ENCODE data around the gene GPR84.
A peak's percentile ranks its signal among the peaks of the same experiment; 100 is the strongest.

Gene GPR84

DNA sequence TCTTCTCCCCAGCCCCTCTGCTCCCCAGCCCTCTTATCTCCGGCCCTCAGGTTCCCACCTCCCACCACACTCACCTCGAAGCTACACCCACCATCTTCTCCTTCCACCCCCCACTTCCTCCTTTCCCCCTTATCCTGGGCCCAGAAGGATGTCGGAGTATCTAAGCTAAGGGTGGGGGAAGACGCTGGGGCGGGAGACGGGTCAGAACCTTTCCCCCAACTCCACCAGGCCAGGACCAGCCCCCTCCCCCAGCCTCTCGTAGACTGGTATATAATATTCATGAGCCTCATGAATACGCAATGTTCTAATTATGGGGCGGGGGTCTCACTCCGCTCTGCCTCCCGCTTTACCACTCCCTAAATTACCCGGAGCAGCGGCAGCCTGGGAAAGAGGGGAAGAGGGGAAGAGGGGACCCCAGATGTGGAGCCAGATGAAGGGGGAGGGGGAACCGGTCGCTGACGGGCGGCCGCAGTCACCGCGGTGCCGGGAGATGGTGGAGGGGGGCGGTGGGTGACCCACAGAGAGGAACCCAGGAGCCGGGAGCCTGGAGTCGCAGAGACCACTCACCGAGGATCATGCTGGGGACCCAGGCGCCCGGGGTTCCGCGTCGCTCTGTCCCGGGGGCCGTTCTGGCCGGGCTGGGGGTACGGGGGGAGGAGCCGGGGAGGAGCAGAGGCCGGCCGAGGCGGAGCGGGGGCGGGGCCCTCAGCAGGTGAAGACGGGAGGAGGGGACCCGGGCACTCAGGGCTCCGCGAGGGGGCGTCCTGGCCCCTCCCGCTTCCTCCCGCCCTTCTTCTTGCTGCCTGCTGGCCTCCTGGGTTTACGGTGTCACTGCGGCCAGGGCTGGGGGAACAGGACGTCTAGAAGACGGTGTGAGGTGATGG, 26.6 kb upstream of the GPR84 start:
- DNase-seq, result no peak

DNA sequence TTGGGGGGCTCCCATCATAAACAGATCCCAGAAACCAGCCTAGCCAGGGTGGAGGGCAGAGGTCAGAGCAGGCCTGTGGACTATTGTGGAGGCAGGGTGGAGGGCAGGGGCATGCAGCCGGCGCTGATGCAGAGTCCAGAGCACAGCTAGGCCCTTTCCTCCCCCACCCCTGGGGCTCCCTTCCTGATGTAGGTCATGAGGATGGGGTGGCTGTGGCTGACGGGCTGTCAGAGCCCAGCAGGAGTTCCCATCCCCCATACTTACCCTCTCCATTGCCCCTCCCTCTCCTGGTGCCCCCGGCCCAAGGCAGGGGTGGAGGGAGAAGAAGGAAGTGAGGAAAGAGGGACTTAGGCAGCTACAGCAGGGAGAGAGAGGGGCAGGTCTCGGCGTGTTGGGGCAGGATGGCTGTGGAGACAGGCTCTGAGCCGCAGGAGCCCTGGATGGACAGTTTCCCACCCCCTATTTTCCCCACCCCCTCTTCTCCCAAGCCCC, 25.9 kb upstream of the GPR84 start:
- no peak for DNase-seq

DNA sequence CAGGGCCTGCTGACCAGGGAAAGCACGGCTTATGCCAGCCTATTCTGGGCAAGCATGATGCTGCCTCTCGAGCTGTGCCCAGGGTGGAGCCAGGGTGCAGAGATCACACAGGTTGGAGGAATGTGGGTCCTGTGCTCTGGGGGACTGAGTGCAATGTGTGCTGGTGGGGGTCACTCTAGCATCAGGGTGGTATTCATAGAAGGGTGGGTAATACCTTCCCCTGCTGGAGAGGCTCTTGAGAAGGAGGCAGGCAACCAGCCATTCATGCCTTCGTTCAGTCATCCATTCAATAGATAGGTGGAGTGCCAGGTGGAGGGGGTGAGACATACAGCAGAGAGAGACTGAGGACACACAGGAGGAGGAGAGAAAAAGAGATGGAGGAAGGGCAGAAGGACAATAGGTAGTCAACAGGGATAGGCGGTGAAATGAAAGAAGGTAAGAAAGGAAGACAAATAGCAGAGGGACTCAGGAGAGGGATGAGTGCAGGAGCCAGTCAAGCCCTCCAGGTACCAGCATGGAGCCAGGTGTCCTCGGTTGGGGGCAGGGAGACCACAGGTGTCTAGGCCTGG, 25.4 kb upstream of the GPR84 start:
- no peak for DNase-seq

DNA sequence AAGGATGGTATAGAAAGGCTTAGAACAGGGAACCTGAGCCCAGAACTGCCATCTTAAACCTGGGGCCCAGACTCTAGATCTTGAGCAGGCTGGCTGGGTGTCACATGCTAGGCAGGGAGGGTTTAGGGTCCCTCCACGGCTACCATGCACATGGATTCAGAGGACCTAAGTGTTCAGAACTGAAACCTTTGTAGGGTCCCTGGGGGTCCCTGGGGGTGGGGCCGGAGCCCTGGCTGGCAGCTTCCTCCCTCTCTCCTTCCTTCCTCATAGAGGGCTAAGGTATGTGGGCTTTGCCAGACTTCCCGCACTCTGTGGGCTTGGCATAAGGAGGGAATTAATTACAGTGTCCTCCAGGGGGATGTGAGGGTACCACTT, 24.8 kb upstream of the GPR84 start:
- no peak for DNase-seq

DNA sequence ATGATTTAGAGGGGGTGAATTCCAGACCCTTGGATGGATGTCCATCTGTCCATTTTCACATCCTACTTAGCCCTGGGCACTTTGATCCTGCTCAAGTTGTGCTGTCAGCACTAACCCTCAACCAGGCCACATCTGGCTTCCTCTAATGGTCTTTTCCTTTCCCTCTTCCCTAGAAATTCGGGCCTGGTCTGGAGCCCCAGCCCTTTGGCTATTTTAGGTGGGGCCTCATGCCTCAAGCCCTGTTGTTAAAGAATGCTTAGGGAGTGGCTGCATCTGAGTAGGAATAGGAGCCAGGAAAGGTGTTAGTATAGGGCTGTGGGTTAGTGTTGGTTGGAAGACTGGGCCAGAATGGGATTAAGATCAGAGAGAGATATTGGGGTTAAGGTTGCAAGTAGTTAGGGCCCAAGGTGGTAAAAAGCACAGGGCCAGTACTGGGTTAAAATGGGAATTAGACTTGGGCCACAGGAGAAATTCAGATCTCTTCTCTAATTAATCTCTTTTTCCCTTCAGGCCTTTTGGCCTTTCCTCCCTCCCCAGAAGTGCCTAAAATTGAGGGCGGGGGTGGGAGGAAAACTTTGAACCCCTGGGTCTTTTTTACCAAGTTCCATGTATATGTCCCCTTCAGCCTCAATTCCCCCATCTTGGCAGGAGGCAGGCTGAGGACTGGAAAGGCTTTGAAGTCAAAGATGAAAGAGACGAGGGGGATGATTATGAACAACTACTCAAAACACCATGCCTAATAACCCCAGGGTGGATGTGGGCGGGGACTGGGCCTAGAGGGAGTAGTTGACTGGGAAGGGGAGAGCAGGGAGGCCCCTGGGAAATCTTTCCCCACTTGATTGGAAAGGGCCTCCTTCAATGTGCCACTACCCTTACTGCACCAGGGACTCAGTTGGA, 24.2 kb upstream of the GPR84 start:
- DNase-seq, result no peak

DNA sequence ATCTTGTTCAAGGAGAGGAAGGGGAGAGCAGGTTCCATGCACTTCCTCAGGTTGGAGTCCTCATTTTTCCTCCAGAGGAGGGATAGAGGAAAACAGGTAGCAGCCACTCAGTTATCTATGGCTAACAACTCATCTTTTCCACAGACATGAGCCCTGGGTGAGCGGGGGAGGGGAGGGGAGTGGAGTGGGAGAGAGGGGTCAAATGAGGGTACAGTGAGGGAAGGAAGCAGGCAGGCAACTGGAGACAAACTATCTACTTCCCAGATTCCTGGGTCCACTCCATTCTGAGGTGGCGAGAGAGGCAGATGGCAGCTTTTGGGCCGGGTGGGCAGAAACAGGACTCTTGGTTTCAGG, 22.8 kb upstream of the GPR84 start:
- no peak for DNase-seq

DNA sequence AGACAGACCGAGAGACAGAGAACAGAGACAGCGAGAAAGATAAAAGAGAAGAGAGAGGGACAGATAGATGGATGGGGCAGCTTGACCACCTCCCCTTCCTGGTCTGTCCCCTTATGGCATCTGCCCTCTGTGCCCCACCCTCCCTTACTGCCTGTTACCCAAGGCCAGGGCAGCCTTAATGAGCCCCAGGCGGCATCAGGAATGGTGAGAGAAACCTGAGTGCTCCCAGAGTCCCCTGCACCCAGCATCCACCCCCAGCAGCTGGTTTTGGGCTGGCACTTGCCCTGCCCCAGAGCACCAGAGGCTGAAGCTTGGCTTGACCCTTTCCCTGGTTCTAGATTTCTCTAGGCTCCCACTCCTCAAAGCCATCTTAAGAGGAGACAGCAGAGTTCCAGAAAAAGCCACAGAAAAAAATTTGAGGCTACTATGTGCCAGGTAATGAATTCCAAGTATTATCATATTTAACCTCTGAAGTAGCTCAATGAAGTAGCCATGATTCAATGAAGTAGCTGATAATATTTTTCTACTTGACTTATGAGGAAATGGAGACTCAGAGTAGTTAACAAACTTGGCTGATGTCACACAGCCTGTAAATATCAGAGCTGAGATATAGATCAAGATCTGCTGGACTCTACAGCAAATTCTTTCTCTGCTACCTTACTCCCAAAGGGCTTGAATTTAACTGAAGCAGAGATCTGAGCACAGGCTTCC, 22.3 kb upstream of the GPR84 start:
- no peak for DNase-seq

DNA sequence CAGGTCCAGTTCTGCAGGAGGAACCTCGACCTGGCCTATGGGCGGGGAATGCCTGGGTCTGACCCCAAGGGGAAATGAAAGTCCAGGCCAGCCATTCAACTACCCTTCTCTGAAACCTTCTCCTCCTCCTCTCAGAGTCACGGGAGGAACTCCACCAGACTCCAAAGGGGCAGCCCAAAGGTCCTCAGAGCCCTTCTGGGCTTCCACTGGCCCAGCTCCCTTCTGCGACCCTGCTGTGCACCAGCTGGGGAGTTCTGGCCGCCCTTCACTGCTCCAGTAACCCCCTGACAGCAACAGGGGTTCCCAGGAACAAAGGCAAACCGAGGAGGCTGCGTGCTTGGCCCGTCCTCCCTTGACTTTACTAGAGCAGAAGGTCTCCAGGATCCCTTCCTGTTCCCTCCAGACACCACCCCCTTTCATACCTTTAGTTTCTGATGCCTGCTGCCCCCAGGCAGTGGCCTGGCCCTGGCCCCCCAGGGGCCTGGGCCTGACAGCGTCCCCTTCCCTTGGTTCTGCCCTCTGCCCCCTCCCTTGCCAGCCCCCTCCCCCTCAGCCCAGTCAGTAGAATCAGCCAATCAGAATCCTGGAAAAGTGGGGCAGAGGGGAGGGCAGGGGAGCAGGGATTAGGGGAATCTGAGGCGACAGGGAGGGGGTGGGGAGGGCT, 21.1 kb upstream of the GPR84 start:
- DNase-seq, result no peak

DNA sequence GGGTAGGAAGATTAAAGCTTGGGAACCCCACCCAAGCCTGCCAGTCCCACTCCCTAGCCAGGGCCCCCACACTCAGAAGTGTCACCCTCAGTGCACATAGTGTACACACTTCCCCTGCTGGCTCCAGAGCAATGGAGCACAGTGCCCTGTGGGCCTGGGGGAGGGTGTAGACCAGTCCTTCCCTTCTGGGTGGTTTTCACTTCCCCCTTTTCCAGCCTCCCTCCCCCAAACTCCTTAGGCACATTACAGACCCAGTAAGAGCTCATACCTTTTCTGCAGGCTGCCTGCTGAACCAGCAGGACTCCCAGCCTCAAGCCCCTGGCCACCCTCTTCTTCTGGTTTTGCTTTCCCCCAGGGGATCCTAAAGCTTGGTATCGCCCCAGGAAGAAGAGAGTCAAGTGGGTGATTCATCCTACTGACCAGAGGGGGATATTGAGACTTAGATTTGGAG, 20.3 kb upstream of the GPR84 start, which contains the start of gene ZNF385A:
ZNF385A (minus strand) TSS at position 143 of the 451 bp plus-strand sequence. CDS start 219 bp downstream, outside the sequence.
- no peak for DNase-seq

DNA sequence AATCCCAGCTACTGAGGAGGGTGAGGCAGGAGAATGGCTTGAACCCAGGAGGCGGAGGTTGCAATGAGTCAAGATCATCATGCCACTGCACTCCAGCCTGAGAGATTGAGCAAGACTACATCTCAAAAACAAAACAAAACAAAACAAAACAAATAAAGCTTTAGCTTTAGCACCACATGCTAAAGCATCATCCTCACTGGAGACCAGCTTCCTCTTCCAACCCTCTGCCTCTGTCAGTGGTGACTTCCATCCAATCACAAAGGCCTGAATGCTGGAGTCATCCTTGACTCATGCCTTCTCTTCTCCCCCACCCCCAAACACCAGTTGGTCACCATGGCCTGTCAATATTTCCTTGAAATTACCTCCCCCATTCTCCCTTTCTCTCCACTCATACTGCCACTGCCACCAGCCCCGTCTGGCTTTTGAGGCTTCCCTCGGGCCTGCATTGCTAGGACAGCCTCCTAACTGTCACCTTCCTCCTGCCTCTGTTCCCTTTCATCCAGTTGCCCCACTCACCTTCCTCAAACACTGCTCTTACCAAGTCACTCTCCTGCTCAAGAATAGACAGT, 18.8 kb upstream of the GPR84 start:
- DNase-seq, result peak; percentile 86

DNA sequence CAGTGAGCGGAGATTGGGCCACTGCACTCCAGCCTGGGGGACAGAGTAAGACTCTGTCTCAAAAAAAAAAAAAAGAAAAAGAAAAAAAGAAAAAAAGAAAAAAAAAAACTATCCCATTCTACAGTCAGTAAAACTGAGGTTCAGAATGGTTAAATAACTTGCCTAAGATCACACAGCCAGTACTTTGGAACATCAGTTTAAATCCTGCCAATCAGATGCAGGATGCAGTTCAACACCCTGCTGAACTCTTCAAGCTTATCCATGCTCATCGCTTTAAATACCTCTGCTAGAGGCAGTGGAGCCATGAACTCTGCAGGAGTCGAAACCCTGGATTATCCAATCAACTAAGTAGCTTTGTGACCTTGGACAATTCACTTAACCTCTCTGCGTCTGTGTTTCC, 16.9 kb upstream of the GPR84 start:
- no peak for DNase-seq

DNA sequence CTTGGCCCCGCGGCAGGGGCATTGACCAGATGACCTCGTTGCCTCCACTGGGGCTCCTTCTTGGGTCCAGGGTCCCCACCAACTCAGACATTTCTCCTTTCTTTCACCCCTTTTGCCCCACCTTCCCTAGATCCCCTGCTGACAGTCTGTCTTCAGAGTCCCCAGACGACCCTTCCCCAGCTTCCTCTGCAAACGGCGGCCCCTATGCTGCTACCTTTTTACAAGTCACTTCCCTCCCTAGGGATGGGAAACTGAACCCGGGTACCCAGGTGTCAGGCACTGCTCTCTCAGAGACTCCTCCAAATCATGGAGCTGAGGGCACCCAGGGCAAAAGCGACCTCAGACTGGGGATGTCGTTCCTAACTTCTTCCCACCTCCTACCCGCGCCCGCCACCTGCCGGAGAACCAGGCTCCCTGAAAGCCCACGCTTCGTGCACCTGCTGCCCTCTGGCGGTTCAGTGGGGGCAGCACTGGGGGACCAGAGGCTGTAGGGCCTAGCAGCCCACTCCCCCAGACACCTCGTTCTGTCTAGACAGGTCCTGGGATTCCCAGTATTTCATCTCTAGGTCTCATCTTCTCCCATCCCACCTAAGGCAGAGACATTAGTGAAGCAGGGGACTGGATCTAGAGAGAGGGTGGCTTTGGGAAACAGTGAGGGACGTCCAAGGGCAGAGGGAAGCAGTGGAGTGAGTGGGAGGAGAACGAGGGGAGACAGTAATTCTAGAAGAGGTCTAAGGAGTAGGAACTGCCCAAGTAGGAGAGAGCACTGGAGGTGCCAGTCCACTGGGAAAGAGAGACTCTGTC, 15.3 kb upstream of the GPR84 start:
- DNase-seq, result peak; percentile 87

DNA sequence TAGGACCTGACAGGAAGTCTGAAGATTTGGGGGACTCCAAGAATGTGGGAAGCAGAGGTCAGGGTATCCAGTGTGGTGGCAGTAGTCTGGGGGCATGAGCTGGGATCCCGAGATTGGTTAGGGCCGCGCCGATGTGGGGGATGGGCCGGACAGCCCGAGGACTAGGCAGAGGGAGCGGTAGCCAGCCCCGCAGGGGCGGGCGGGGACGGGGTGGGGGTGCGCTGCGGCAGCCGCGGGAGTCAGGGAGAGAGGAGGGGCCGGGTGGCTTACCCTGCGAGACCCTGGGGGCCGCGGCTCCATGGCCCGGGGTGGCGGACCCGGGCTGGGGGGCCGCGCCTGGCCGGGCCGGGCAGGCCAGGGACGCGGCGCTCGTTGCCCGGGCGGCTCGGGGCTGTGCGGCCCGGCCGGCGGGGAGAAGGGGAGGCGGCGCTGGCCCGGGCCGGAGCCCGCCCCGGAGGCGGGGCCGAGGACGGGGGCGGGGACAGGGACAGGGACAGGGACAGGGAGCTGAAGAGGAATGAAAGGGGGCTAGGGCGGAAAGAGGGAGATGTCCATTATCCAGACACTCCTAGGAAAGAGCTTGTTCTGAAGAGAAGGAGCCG, 14.6 kb upstream of the GPR84 start:
- DNase-seq, result peak; percentile 60

DNA sequence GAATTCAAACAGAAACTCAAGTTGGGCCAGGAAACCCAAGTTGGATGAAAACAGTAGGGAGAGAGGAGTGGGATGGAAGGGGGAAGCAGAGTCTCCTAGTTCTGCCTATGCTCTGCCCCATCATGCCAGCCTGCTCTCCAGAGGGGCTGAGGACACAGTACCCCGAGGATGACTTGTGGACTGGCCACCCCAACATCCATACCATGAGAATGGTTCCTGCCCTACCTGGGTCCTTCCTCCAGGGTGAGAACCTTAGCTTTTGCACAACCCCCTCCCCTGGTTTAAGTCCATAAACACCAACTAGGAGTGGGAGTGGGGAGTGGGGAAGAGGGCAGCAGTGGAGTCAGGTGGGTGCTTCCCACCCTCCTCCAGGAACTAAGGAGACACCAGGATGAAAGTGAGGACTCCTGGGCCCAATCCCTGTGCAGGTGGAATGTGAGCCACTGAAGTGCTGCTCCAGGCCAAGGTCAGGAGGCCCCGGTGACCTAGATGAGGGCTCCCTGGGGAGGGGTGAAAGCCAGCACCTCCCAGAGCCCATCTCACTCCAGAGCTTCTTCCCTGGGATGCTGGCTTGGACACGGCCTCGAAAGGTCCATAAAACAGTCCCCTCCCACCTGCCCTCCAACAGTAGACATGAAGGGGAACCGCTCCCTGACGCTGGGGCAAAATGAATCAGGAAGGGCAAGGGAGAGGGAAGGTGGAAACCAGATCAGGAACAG, 13.7 kb upstream of the GPR84 start:
- DNase-seq, result no peak

DNA sequence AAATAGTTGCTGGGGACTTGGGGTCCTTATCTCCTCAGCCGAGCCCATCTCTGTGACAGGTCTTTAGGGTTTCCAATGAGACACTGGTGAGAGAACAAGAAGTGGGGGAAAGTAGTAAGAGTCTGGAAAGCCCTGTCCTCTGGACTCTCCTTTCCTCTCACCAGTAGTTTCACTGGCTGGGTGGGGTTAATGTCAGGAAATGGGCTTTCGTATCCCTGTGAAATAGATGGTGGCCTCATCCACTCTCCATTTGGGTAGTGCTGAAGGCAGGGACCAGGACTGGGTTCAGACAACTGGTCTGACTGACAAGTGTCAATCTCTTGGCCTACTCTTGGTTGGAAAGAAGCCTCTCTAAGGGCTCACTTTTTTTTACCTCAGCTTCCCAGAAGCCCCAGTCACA, 12.7 kb upstream of the GPR84 start:
- DNase-seq, result no peak

DNA sequence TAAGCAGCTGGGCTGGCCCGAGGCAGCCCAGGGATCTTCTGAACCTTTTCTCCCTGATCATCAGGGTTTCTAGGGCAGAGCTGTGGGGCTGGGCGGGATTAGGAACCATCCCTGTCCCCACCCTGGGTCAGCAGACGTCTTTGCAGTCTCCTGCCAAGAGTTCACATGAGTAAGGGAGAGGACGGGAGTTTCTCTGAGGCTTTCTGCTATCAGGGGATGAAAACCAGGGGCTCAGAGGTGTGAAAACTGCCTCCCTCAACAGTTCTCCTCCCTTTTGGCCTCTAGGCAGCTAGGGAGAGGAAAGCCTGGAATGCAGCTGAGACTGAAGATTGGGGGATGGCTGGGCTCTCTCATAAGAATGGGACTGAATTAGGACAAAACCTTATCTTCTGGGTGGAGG, 12.3 kb upstream of the GPR84 start:
- DNase-seq, result no peak

DNA sequence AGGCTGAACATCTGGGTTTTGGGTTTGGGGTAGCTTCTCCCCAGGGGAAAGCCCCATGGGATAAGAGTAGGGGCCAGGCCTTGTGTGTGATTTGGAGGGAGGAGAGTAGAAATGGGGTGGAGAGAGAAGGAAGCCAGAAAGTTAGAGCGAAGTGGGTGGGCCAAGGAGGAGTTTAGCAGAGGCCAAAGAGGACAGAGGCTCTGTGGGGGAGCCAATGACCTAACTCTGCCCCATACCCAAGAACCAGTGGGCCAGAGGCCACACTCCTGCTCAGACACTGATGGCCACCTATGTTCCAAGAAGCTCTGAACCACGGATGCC, 10.9 kb upstream of the GPR84 start:
- DNase-seq, result no peak

DNA sequence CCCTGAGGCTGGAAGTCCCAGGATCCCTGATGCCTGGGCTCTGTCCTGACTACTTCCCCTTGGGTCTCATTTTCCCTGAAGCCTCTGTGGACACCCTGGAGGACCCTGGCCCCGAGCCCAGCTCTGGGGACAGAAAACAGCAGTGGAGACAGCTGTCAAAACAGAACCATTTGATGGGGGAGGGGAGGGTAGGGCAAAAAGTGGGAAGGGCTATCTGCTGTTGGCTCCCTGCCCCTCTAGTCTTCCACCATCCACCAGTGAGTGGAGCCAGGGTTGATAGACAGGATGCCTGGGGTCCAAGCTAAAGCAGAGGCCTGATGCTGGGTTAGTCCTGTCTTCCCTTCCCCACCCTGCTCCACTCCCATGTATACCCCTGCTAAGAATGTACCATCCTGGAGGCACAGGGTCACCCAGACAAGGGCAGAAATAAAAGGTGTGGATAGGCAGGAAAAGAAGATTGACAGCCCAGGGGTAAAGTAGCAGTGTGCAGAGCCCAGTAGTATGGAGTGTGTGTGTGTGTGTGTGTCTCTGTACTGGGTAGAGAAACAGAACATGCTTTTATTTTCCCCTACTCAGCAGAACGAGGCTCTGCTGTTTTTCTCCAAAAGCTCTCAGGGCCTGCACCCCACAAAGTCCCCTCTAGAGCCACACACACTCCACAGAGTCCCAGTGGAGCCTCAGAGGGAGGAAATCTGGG, 10.4 kb upstream of the GPR84 start:
- no peak for DNase-seq

Measured in fibroblast of skin of scalp (primary cell).